Measurements from ENCODE around the gene NFIB.

Gene NFIB

DNA sequence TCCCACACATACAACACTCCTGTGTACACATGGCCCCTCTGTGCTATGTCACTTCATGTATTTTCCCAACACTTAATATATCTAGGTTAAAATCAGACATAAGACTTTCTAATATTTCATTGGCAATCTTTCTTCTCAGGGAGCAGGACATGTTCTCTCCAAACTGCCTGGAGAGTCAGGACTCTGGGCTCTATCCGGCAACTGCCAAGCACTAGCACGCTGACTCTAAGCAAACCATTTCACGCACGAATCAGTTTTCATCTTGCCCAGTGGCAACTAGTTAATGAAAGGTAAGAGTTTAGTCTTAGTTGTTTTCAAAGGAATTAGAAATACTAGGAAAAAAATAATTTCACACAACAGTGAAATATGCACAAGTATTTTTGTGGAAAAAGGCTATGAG, 124.8 kb downstream of the NFIB start:
- DNase-seq (ENCODE audit: low read depth in 3 of 3) = no peak

DNA sequence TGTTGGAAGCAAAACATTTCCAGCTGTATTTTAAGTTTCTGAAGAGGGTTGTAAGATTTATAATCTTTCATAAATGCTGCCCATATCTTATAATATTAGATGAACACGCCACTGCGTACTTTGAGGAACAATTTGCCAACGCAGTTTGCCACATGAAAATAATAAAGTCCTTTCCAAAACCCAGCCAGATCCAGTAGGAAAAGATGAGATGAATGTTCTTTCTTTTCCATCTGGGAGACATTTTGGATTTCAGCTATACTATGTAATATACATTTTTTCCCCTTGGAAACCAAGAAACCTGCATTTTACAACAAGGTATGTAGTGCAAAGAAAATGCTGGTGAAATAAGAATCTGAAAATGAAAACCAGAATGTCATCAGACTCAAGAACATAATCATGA, 125.4 kb downstream of the NFIB start:
- no peak for DNase-seq (ENCODE audit: low read depth in 3 of 3)

- DNase-seq (ENCODE audit: low read depth in 3 of 3) = no peak
Observed at GRCh38 chr9:14188011-14188410, 125.9 kb downstream of the NFIB start.

DNA sequence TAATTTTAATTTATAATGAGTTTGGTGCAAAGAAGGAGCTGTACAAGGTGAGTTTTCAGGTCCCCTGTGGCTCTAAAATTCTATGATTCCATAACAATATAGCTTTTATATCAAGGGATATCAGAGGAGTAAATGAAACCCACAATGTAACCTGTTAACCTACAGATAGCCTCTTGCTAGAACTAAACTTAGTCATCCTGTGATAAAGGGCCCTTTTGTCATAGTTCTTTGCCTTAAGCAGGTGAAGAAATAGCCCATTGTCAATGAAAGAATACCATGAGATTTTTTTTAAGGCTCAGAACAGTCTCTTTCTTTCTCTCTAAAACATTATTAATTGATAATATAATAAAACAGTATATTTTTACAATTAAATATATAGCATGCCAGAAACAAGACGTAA, 127.8 kb downstream of the NFIB start:
- no peak for DNase-seq (ENCODE audit: low read depth in 3 of 3)

- no peak for DNase-seq (ENCODE audit: low read depth in 3 of 3)
Observed at GRCh38 chr9:14185016-14185415, 128.9 kb downstream of the NFIB start.

- DNase-seq (ENCODE audit: low read depth in 3 of 3) = no peak
Observed at GRCh38 chr9:14183001-14183400, 130.9 kb downstream of the NFIB start.

GRCh38 chr9:14180960-14181537, 132.9 kb downstream of the NFIB start:
- DNase-seq (ENCODE audit: low read depth in 3 of 3) = no peak

DNA sequence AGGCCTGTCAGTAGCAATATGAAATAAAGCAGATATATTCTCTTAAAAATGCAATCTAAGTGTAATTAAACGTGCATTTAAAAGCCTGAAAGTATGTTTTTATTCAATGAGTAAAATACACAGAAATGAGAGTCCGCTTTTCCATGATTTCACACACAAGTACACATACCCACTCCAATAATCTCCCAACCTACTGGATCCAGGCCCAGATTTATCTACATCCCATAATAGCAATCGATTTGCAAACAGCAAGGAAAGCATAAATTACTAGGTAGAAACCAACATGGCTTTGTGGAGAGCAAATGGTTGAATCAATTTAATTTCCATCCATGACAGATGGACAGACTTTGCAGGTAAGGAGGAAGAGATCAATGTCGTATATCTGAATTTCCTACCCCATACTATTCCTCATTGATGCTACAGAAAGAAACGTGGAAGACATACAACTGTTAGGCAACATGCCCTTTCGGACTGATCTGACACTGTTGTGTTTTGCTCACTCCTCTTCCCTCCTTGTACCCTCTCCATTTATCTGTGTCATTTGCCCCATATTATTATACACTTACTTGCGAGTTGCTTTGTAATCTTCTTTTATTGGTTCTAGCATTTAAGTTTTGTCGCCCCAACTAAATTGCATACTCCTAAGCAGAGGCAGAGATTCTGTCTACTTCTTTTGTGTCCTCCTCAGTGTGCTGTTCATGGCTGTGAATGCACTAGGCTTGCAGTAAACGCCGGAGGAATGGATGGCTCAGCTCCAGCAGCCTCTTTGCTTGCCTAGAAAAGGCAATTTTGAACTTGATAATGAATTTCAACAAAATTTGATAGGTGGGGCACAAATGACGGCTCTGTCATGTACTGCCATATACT, 133.6 kb downstream of the NFIB start:
- DNase-seq (ENCODE audit: low read depth in 3 of 3) = no peak

GRCh38 chr9:14179449-14179848, 134.5 kb downstream of the NFIB start:
- no peak for DNase-seq (ENCODE audit: low read depth in 3 of 3)

- no peak for DNase-seq (ENCODE audit: low read depth in 3 of 3)
Observed at GRCh38 chr9:14175778-14176177, 138.2 kb downstream of the NFIB start.

- DNase-seq (ENCODE audit: low read depth in 3 of 3) = no peak
Observed at GRCh38 chr9:14173713-14174112, 140.2 kb downstream of the NFIB start.

GRCh38 chr9:14170973-14171596, 142.9 kb downstream of the NFIB start:
- DNase-seq (ENCODE audit: low read depth in 3 of 3) = no peak

DNA sequence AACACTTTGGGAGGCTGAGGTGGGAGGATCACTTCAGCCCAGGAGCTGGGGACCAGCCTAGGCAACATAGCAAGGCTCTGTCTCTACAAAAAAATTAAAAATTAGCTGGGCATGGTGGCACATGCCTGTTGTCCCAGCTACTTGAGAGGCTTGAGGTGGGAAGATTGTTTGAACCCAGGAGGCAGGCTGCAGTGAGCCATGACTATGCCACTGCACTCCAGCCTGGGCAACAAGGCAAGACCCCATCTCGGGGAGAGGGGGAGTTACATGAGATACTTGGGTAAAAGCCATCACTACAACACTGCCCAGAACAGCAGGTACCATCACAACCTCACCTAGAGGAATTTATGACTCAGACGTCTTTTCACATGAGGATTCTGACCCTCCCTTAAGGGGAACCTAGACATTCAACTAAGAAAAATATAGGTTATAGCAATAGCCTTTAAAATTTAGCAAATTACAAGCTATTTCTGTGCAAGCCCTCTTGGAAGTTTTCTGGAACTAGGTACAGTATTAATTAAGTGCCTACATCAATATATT, 143.5 kb downstream of the NFIB start:
- DNase-seq (ENCODE audit: low read depth in 3 of 3) = no peak

DNA sequence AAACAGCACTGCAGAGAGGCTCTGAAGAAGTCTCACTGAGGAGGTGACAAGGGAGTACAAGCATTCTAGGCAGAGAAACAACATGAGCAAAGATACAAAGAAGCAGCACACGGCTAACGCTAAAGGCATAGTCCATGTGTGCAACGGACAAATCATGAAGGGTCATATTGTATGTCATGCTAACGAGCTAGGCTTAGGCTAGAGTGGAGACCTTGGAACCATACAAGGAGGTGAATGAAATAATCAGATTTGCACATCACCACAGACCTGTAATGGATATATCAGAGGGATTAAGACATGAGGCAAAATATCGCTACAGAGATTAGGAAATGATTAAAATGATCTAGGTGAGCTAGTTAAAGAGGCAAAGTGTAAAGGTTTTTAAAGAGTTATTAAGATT, 145.6 kb downstream of the NFIB start:
- DNase-seq (ENCODE audit: low read depth in 3 of 3) = no peak

- DNase-seq (ENCODE audit: low read depth in 3 of 3) = no peak
Observed at GRCh38 chr9:14165376-14166035, 148.4 kb downstream of the NFIB start.

GRCh38 chr9:14164908-14165307, 149.0 kb downstream of the NFIB start:
- DNase-seq (ENCODE audit: low read depth in 3 of 3) = no peak

GRCh38 chr9:14159440-14160216, 154.3 kb downstream of the NFIB start:
- DNase-seq (ENCODE audit: low read depth in 3 of 3) = no peak

DNA sequence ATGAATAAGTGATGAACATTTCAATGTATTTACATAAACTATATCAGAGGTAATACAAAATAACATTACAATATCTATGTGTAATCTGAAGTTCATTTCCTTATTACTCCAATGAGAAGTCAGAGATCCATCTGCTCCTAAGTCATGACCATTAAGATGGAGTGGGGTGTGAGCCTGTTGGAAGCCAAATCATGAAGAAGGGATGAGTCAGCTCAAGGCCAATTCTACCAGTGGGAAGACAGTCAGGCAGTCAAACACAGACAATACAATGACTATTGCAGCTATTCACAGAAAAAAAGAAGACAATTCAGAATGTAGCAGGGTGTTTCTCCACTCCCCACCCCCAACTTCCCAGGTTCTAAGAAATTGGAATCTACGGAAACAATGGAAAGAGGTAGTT, 155.0 kb downstream of the NFIB start:
- no peak for DNase-seq (ENCODE audit: low read depth in 3 of 3)

DNA sequence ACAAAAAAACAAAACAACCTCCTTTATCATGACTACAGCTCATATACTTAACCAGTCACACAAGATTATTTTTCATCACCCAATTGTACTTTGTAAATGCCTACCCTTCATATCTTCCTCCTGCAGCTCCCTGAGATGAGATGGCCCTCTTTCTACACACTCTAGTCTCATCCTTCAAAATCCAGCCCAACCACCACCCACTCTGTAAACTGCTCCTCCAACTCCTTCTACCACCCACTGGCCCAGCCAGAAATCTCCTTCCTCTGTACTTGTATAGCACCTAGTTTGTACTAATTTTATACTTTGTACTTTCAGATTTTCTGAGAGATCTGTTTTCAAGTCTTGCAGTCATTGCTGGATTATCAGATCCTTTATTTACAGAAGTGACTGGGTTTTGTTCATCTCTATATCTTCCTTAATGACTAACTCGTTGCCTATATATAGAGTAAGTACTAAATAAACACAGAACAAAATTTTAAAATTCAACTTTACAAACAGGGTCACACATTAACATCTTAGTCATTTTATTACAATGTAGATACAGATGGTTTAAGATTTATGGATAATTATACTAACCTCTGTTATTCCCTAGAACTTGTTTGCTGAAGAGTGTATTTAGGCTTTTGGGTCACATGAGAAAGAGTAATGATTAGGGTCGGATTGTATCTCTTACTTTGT, 155.7 kb downstream of the NFIB start:
- DNase-seq (ENCODE audit: low read depth in 3 of 3) = no peak

- DNase-seq (ENCODE audit: low read depth in 3 of 3) = no peak
Observed at GRCh38 chr9:14157191-14157590, 156.8 kb downstream of the NFIB start.

- DNase-seq (ENCODE audit: low read depth in 3 of 3) = no peak
Observed at GRCh38 chr9:14156046-14156445, 157.9 kb downstream of the NFIB start.

All from stimulated activated CD4-positive, alpha-beta T cell treated with anti-CD3 and anti-CD28 coated beads, TNF-alpha, amount 100 ng/mL, for 4 hours (primary cell).